Ecto neural progenitor cell (in vitro differentiated cells): ENCODE measurements around the gene DSG3.
"Not testable (repeated sequence)": the region's sequence is repeated elsewhere in the genome, so short reads cannot be mapped to it uniquely, and the experiment has no call there.

Experiments
- DNase-seq: peaks from one replicate; pipeline ENCODE4 v3.0.0-alpha.2; 2018; ENCODE audit warnings: low spot score

The DSG3 gene

DNA sequence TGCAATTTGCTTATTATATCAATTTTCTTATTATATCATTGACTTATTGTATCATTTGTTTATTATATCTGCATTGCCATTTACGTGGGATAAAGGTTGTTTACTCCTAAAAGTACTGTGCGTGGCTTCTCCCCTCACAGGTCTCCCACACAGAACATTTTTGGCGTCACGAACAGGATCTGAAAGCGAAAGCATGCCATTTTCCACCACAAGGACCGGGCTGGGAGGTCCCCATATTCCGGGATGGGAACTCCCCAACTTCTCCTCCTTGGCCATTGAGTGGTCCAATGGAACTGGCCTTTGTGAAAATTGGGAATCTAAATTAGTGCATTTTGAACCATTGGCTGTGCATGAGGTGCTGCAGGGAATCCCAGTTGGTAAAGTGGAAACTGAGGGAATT lies 45.6 kb downstream of the DSG3 start:
- DNase-seq = no peak

GRCh38 chr18:31493941-31494340 lies 46.4 kb downstream of the DSG3 start:
- DNase-seq = no peak

DNA sequence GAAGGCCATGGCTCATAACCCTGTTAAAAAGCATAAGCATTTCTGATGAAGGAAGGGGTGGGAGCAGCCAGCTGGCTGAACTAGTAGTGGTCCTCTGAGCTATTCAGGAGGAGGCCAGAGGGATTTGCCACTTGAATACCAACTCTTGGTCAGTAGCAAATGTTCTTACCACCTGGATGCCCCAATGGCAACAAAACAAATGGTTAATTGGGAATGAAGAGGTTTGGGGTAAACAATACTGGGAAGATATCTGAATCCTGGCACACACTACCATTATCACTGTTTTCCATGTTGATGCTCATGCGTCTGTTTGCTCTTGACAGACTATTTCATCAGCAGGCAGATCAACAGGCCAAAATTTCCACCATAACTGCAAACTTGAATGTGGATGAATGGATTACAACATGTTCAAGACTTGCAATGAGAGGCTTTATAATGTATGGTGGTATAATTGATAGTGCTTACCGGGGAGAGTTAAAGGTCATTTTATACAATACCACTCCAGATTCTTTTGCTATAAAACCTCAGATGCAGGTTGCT lies 47.2 kb downstream of the DSG3 start:
- DNase-seq = not testable (repeated sequence)

- no peak for DNase-seq
Observed at GRCh38 chr18:31497404-31497835, 49.9 kb downstream of the DSG3 start.

- peak; percentile 82 for DNase-seq
Observed at GRCh38 chr18:31497836-31498573, 50.5 kb downstream of the DSG3 start, which contains the start of gene DSG2. Gene DSG2 (plus strand): TSS chr18:31498177. CDS start chr18:31498252, 75 bp downstream.

GRCh38 chr18:31498574-31499524 lies 51.3 kb downstream of the DSG3 start:
- DNase-seq = no peak

DNA sequence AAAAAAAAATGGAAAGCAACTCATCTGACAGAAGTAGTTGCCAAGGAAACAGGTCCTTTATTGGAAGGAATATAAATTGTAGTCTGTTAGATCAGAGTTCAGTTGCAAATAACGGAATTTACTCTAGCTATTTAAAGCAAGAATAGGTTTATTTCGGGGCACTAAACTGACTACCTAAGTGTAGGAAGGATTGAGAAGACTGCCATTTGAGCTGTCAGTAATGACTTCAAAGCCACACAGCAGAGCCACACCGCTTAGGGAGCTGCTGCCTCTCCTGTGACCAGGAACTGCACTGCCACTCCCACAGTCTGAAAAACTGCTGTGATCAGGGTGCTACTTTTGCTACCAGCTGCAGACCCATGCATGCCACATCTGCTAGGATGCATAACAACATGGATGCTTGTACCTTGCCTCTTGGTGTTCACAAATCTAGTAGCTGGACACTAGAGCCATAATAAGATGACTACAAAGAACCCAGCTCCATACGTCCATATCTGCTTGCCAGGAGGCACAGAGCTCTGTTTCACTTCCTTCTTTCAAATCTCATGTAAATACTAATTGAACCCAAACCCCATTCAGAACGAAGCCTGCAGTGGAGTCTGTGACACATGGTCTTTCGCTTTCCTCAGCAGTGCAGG lies 52.6 kb downstream of the DSG3 start:
- no peak for DNase-seq

- no peak for DNase-seq
Observed at GRCh38 chr18:31503011-31503410, 55.5 kb downstream of the DSG3 start.

GRCh38 chr18:31504455-31505147 lies 57.1 kb downstream of the DSG3 start:
- DNase-seq = no peak

DNA sequence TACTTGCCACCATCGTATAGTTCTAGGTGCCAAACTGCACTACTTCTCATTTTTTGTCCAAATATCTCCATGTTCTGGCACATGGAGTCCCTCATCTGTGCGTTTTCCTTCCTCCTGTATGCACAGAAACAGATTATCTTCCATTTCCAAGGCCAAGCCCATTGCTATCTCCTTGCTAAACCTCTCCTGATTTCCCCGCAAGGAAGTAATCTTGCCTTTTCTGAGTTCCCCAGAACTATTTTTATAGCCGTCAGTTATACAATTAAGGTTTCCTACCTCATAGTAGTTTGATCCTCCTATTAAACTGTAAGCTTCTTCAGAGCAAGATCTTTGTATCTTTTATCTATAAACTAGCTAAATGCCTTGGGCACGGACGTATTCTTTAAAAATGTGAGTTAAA lies 57.6 kb downstream of the DSG3 start:
- no peak for DNase-seq

DNA sequence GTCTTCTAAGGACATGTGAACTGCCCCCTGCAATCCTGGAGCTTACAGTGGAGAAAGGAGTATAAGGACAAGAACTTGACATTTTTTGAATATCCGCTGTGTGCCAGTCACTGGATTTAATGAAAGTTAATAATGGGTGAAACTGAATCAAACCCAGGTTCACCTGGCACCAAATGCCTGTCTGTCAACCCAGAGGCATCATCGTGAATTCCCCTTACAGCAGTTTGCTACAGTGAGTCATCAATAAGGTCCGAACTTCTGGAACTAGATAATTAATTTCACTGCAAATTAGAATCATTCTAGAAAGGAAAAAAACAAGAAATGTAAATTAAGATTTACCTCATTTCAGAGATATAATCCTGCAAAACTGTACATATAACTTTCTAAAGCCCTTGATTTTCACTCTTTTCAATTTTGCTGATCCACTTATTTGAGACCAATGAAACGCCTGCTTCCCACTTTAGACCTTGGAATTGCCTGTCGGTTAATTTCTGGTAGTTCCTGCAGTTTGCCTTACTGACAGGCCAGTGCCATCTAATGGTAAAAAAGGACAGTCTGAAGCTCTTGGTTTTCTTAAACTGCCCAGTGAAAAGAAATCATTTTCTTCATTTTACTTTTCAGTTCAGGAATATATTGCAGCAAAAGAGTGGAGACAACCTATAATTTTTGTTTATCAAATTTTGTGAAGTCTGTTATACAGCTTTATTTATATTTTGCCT lies 58.6 kb downstream of the DSG3 start:
- no peak for DNase-seq

DNA sequence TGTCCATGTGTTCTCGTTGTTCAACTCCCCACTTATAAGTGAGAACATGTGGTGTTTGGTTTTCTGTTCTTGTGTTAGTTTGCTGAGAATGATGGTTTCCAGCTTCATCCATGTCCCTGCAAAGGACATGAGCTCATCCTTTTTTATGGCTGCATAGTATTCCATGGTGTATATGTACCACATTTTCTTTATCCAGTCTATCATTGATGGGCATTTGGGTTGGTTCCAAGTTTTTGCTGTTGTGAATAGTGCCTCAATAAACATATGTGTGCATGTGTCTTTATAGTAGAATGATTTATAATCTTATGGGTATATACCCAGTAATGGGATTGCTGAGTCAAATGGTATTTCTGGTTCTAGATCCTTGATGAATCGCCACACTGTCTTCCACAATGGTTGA lies 59.6 kb downstream of the DSG3 start:
- not testable (repeated sequence) for DNase-seq

GRCh38 chr18:31508781-31509180 lies 61.2 kb downstream of the DSG3 start:
- DNase-seq = no peak

- DNase-seq = no peak
Observed at GRCh38 chr18:31509571-31509970, 62.0 kb downstream of the DSG3 start.

DNA sequence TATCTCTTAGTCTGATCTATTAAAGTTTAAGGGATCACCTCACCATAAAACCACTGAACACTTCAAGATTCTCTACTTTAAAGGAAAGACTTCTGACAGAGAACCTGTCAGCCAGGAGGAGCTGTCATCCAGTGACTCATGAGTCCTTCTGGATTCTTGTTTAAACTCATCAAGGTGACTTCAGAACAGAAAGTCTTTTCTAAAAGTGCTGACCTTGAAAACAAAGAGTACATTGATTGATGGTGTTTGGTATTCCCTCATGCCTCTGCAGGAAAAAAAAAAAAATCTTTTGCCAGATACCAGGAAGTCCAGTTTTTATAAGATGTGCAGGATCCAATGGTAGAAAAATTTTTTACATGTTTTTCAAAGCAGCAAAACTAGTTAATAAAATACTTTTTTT lies 62.8 kb downstream of the DSG3 start:
- no peak for DNase-seq

- no peak for DNase-seq
Observed at GRCh38 chr18:31511098-31511497, 63.6 kb downstream of the DSG3 start.

DNA sequence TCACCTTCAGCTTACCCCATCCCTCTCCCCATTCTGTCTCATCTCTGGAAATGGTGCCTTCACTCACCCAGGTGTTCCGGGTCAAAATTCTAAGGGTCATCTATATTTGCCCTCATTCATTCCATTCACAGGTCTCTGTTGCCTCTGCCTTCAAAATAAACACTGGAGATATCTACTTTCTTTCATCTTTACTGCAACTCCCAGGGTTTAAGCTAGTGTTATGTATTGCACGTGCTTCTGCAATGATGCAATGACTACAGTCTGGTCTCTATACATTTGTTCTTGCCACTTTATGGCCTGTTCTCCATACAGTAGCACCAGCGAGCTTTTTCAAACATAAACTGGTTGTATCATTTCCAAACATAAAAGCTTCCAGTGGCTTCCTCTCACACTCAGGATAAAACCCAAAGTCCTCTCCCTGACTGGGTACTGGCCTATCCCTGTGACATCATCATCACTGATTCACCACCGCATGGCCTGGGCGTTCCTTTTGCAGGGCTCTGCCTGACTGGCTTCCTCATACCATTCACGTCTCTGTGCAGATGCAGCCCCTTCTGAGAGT lies 64.7 kb downstream of the DSG3 start:
- no peak for DNase-seq

- DNase-seq = no peak
Observed at GRCh38 chr18:31513189-31513935, 65.8 kb downstream of the DSG3 start.

DNA sequence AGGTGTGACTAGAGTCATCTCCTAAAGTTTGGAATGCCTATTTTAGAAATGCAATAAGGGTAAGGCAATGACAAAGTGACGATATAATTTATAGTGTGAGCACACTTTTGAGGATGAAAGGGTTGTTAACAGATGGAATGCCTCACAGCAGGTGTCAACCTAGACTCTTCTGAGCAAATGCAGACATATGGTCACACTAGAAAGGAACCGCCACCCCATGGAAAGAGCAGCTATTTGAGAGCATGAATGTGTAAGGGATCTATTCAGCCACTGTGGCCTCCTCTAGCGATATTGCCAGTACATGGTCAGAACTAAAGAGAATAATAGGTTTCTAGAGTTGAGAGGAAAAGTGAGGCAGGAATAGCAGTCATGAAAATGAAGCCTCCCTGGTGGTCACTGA lies 68.9 kb downstream of the DSG3 start:
- no peak for DNase-seq

DNA sequence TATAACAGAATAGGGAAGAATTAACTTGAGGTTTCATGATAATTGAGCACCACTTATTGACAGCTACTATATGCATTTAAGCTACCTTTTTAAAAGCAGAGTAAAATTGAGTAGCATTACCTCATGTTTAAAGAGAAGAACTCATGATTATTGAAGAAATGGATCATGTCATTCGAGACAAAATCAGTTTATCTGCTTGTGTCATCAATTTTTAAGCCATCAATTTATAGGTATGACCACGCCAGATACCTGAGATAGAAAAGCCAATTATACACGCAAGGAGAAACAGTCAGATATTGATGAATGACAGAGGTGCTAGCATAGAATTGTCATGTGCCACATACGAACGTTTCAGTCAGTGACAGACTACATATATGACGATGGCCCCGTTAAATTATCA lies 78.8 kb downstream of the DSG3 start:
- DNase-seq = no peak
